ENCODE data around the gene CST3. TPM values are rescaled to one million over a fixed set of nuclear protein-coding genes. Genes with fewer than 3 reads are reported as not detected.
"Not testable (repeated sequence)": the region's sequence is repeated elsewhere in the genome, so short reads cannot be mapped to it uniquely, and the experiment has no call there.

The CST3 gene
- 704 and 777 TPM in 2 replicates for total RNA-seq (2022)
- percentile 87 among the genes with signal in this experiment for Bru-seq, nascent RNA
- BruChase-seq, experiment 1, labeled RNA remaining after a 2-hour chase, result percentile 75 among the genes with signal in this experiment
- BruChase-seq, experiment 2, labeled RNA remaining after a 6-hour chase, result percentile 84 among the genes with signal in this experiment
- long read RNA-seq, transcript CST3-201 (3 exons, 873 nt), result major isoform, 576 of 586 reads
- long read RNA-seq, partial matches to known transcripts, result 1 of 586 reads
- long read RNA-seq, other reads (novel, unspliced or antisense), result 8 of 586 reads

GRCh38 chr20:23637282-23638221 is at the start of gene CST3:
CST3 (minus strand) TSS chr20:23637955; CDS start chr20:23637862, 93 bp downstream.
- H3K9me3 ChIP-seq, result no peaks in the 10 kb centered on the region
- intact Hi-C loops (cut with micrococcal nuclease; ENCODE audit: unreplicated experiment), result loop anchor here (2.0 kb wide), 1 partner anchor 21 kb away; no protein-coding TSS in a partner anchor
- no peaks in the 10 kb centered on the region for H3K36me3 ChIP-seq (ENCODE audit: control insufficient read depth, insufficient read depth, low read length)
- Mint-ChIP-seq H3K27me3 (ENCODE audit: insufficient read depth, unreplicated experiment) (no peaks in the 10 kb centered on the region), H3K27ac (ENCODE audit: unreplicated experiment) (peak within 1 kb of the TSS; percentile 91), H3K4me1 (ENCODE audit: low read depth, unreplicated experiment) (peaks cover 7% of the 10 kb centered on the region), H3K36me3 (ENCODE audit: insufficient read depth, unreplicated experiment) (peaks cover 30% of the 10 kb centered on the region), H3K4me3 (ENCODE audit: unreplicated experiment) (peak within 1 kb of the TSS; percentile 94), H3K9me3 (ENCODE audit: unreplicated experiment) (no peaks in the 10 kb centered on the region)
- no peaks in the 10 kb centered on the region for H3K27me3 ChIP-seq (replicated peaks; ENCODE audit: control insufficient read depth, insufficient read depth, low read length)
- ChIA-PET POLR2A (interaction anchor here (0.5 kb wide), 1 partner anchor 8 kb away, joined by 3 read pairs; no protein-coding TSS in a partner anchor), CTCF (interaction anchor here (2.0 kb wide), 1 partner anchor 31 kb away, joined by 8 read pairs; no protein-coding TSS in a partner anchor)
- H3K4me3 ChIP-seq (ENCODE audit: low read depth, low read length), result peak within 1 kb of the TSS; percentile 75
- BruUV-seq (replicated peaks), result no TSS peak
- peak; percentile 89 to 95 for DNase-seq
- TF ChIP-seq CTCF (IDR thresholded peaks at IDR 0.05; ENCODE audit: insufficient read depth in 1 of 2, low read depth in 1 of 2, low read length in 1 of 2, severe bottlenecking in 1 of 2, unreplicated experiment in 1 of 2), result no peak
- H3K4me1 ChIP-seq, result peaks cover 34% of the 10 kb centered on the region

- H3K4me1 Mint-ChIP-seq (ENCODE audit: low read depth, unreplicated experiment), result peaks cover 6% of the 10 kb centered on the region
These were observed 48.4 kb upstream of the CST3 start for GRCh38 chr20:23686046-23686750.

GRCh38 chr20:23685529-23685896 is 47.8 kb upstream of the CST3 start:
- H3K27me3 ChIP-seq (replicated peaks; ENCODE audit: control insufficient read depth, insufficient read depth, low read length); H3K36me3 ChIP-seq (ENCODE audit: control insufficient read depth, insufficient read depth, low read length); H3K4me3 ChIP-seq (ENCODE audit: low read depth, low read length); intact Hi-C loops (cut with micrococcal nuclease; ENCODE audit: unreplicated experiment); DNase-seq; H3K4me1 Mint-ChIP-seq (ENCODE audit: low read depth, unreplicated experiment); BruUV-seq (replicated peaks); H3K4me1 ChIP-seq; H3K27ac Mint-ChIP-seq (ENCODE audit: unreplicated experiment); H3K9me3 ChIP-seq; H3K27me3 Mint-ChIP-seq (ENCODE audit: insufficient read depth, unreplicated experiment); H3K9me3 Mint-ChIP-seq (ENCODE audit: unreplicated experiment); POLR2A ChIA-PET; CTCF ChIA-PET; H3K4me3 Mint-ChIP-seq (ENCODE audit: unreplicated experiment); H3K36me3 Mint-ChIP-seq (ENCODE audit: insufficient read depth, unreplicated experiment): not testable (repeated sequence)

More at GRCh38 chr20:23686046-23686750, 48.4 kb upstream of the CST3 start:
- no peaks in the 10 kb centered on the region for H3K27me3 ChIP-seq (replicated peaks; ENCODE audit: control insufficient read depth, insufficient read depth, low read length)
- no peaks in the 10 kb centered on the region for H3K4me1 ChIP-seq
- no peaks in the 10 kb centered on the region for H3K27me3 Mint-ChIP-seq (ENCODE audit: insufficient read depth, unreplicated experiment)
- H3K27ac Mint-ChIP-seq (ENCODE audit: unreplicated experiment), result no peak overlapping the region
- POLR2A ChIA-PET, result no interaction called here
- CTCF ChIA-PET, result no interaction called here
- H3K9me3 ChIP-seq, result no peaks in the 10 kb centered on the region
- no peaks in the 10 kb centered on the region for H3K36me3 ChIP-seq (ENCODE audit: control insufficient read depth, insufficient read depth, low read length)
- H3K9me3 Mint-ChIP-seq (ENCODE audit: unreplicated experiment), result no peaks in the 10 kb centered on the region
- intact Hi-C loops (cut with micrococcal nuclease; ENCODE audit: unreplicated experiment), result no loop called here
- BruUV-seq (replicated peaks), result no TSS peak
- H3K36me3 Mint-ChIP-seq (ENCODE audit: insufficient read depth, unreplicated experiment), result peaks cover 5% of the 10 kb centered on the region
- no peak for DNase-seq
- H3K4me3 ChIP-seq (ENCODE audit: low read depth, low read length), result no peak overlapping the region
- TF ChIP-seq CTCF (IDR thresholded peaks at IDR 0.05; ENCODE audit: insufficient read depth in 1 of 2, low read depth in 1 of 2, low read length in 1 of 2, severe bottlenecking in 1 of 2, unreplicated experiment in 1 of 2), result no peak
- H3K4me3 Mint-ChIP-seq (ENCODE audit: unreplicated experiment), result no peak overlapping the region

Measured in Caco-2 (cell line).